ENCODE data around the gene KCNC3.

The KCNC3 gene

DNA sequence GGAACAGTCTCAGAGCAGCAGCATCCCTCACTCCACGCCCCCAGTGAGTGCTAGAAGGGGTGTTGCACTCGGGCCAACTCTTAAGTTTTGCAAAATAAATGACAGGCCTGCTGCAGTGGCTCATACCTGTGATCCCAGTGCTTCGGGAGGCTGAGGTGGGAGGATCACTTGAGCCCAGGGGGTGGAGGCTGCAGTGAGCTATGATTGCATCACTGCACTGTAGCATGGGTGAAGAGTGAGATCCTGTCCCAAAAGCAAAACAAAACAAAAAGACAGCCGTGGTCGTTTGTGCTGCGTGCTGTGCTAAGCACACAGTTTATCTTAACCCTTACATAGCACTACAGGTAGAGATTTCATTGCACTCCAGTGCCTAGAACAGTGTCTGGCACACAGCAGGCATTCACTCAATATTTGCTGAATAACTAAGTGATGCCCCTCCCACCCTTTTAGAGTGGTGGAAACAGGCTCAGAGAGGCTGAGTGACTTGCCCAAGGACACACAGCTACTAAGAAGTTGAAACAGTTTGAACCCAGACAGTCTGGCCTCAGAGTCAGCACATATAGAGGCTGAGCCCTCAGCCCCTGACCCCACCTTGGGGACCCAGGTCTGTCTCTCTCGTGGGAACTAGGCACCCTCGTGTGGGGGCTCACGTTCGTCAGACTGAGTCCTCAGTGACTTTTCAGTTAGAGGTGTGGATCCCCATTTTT lies 18.3 kb downstream of the KCNC3 start:
- no peak for DNase-seq

DNA sequence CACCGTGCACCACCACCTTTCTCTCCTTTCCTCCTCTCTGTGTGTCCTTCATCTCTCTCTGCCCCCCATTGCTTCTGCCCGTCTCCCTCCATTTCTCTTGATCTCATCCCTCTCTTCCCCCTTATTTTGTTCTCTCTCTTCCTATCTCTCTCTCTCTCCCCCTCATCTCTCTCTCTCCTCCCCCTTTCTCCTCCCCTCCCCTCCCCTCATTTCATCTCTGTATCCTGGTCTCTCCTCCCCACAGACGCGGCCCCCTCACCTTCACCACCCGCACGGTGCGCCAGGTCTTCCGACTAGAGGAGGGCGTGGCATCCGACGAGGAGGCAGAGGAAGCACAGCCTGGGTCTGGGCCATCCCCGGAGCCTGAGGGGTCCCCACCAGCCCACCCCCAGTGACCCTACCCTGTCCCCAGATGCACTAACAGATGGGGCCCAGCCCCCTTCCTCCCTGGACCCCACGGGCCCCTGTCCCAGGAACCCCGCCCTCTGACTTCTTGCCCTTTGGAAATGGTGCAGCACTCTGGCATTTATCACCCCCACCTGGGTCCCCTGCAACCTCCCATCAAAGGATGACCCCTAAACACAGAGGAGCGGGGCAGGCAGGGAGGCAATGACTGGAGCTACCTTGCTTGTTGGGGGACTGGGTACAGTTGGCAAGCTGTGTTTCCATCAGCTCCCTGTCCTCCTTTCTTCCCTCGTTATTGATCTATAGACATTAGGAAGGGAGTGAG lies 19.6 kb downstream of the KCNC3 start:
- DNase-seq, result no peak

- no peak for DNase-seq
These were observed 20.2 kb downstream of the KCNC3 start for GRCh38 chr19:50308991-50309390.

DNA sequence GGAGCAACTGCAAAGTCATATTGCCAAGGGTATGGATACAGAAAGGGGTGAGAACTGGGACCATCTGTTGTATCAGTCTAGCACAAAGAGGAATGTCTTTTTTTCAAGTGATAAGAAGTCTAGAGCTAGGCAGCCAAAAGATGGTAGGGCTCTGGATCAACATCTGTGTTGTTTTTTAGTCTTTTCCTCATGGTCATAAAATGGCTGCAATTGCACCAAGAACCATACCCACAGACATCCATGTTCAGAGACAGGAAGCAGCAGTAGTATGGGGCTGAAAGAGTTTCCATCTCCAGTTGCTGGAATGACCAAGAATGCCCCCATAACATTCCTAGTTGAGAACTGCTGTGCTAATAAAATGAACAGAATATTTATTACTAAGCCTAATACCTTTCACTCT lies 25.6 kb downstream of the KCNC3 start:
- DNase-seq, result no peak

GRCh38 chr19:50301607-50301971 lies 27.6 kb downstream of the KCNC3 start:
- DNase-seq, result no peak

- no peak for DNase-seq
These were observed 28.2 kb downstream of the KCNC3 start for GRCh38 chr19:50300814-50301606.

DNA sequence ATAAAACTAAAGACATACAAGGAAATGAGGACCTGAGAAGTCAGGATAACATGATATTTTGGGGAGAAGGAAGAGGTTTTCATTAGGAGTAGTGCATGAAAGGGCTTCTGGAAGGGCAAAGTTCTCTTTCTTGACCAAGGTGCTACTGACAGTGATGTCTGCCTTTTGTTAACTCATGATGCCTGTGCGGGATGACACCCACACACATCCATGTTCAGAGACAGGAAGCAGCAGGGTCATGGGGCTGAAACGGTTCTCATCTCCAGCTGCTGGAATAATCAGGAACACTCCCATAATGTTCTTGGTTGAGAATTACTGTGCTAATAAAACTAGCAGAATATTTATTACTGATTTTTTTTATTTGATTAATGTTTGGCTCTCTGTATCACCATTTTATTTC lies 29.1 kb downstream of the KCNC3 start:
- DNase-seq, result no peak

GRCh38 chr19:50293263-50294004 lies 35.7 kb downstream of the KCNC3 start:
- DNase-seq, result no peak

DNA sequence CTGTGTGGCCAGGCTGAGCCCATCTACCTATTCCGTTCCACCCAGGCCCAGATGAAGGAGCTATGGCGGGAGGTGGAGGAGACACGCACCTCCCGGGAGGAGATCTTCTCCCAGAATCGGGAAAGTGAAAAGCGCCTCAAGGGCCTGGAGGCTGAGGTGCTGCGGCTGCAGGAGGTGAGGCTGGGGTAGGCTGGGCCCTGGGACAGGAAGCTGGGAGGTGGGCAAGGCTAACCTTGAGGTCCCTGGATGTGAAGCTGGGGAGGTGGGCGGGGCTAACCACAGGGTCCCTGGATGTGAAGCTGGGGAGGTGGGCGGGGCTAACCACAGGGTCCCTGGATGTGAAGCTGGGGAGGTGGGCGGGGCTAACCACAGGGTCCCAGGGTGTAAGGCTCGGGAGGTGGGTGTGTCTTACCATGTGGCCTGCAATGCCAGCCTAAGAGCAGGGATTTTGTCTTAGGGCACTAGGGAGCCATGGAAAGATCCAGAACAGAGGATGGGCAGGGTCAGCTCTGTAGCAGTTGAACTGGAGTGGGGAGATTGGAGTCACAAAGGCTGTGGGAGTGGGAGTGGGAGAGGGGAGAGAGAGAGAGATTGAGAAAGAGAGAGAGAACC lies 36.9 kb downstream of the KCNC3 start:
- DNase-seq, result no peak

DNA sequence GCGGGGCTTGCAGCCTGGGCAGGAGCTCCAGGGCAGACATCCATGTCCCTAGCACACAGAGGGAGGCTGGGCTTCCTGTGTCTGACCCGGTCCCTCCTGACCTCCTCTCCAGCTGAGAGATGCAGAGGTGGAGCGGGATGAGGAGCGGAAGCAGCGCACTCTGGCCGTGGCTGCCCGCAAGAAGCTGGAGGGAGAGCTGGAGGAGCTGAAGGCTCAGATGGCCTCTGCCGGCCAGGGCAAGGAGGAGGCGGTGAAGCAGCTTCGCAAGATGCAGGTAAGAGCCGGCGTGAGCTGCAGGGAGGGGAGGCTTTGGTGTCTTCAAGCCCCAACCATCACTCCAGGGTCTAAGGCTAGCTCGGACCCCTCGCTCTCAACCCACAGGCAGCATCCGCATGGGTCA lies 38.4 kb downstream of the KCNC3 start:
- no peak for DNase-seq

DNA sequence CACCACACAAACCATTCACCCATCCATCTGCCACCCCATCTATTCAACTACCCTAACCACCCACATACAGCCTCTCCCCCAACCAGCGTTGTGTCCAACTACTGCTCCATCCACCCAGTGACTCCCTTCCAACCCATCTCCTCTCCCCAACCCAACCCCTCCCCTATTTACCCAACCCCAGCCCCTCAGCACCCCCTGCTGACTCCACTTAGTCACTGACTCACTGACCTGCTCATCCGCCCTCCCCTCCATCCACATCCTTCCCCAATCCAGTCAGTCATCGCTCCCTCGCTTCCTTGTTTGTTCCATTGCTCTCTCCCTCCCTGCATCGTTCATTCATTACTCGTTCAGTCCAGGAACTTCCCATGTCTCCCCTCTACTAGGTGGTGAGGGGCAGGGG lies 39.2 kb downstream of the KCNC3 start:
- no peak for DNase-seq

DNA sequence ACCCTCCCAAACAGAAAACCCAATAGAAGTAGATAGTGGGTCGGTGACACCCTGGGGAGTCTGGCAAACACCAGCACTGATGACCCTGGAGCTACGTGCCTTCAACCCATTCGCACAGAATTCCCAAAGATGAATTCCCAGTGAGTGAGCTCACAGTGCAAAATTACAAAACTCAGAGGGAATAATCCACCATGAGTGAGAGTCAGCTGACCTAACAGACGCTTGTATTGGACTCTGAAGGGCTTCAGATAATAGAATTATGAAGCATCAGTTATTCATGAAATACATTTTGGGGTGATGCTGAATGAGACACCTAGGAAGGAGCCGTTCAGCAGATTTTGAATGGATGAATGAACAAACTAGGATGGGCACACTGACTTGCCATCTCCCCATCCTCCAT lies 40.2 kb downstream of the KCNC3 start:
- no peak for DNase-seq

- DNase-seq, result no peak
These were observed 41.8 kb downstream of the KCNC3 start for GRCh38 chr19:50287331-50287730.

DNA sequence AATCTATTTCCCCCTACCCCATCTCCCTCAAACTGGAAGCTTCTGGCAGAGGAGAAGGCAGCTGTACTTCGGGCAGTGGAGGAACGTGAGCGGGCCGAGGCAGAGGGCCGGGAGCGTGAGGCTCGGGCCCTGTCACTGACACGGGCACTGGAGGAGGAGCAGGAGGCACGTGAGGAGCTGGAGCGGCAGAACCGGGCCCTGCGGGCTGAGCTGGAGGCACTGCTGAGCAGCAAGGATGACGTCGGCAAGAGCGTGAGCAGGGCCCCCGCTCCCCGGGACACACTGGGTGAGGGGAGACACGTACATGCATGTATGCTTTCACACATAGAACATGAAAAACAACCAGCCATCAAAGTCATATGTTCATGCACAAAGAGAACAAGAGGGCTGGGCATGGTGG lies 42.7 kb downstream of the KCNC3 start:
- no peak for DNase-seq

- DNase-seq, result no peak
These were observed 43.3 kb downstream of the KCNC3 start for GRCh38 chr19:50285833-50286232.

DNA sequence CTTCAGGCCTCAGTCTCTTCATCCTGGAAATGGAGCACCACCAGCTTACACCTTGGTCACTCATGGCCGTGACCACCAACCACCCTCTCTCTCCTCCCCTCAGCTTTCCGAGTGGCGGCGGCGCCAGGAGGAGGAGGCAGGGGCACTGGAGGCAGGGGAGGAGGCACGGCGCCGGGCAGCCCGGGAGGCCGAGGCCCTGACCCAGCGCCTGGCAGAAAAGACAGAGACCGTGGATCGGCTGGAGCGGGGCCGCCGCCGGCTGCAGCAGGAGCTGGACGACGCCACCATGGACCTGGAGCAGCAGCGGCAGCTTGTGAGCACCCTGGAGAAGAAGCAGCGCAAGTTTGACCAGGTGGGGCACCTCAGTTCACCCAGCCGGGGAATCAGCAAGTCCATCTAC lies 47.7 kb downstream of the KCNC3 start:
- DNase-seq, result no peak

DNA sequence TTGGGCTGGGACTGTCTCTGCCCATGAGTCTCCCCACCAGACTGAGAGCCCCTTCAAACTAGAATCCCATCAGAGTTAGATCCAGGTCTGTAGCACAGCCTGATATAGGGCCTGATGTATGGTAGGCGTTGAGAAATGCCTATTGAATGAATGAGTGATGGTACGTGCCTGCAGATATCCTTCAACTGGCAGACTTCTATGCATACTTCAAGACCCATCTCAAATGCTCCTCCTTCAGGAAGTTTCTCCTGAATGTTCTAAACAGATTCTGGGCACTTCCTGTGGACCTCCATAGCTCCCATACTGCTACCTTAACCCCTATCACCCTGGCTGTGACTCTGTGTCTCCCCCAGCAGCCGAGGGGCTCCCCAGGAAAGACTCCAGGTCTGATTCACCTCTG lies 48.2 kb downstream of the KCNC3 start:
- DNase-seq, result no peak

GRCh38 chr19:50280074-50280473 lies 49.1 kb downstream of the KCNC3 start:
- DNase-seq, result no peak

GRCh38 chr19:50277966-50278580 lies 51.1 kb downstream of the KCNC3 start:
- no peak for DNase-seq

GRCh38 chr19:50276370-50277063 lies 52.7 kb downstream of the KCNC3 start:
- DNase-seq, result no peak

DNA sequence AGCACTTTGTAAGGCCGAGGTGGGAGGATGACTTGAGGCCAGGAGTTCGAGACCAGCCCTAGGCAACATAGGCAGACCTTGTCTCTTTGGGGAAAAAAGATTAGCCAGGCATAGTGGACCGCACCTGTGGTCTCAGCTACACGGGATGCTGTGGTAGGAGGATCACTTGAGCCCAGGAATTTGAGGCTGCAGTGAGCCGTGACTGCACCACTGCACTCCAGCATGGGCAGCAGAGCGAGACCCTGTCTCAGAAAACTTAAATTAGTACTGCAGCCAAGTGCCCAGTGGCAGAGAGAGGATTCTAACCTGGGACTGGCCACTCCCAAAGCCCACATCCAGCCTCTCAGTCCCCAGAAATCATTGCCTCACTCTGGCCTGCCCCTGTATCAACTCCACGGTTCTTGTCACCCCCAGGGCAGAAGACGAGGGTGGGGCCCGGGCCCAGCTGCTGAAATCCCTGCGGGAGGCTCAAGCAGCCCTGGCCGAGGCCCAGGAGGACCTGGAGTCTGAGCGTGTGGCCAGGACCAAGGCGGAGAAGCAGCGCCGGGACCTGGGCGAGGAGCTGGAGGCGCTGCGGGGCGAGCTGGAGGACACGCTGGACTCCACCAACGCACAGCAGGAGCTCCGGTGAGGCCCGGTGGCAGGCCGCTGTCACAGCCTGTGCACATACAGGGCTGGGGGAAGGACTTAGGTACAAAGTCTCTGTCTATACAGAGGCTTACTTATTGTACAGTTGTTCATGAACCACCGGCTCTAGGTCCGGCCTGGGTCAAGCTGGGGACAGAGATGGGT lies 53.4 kb downstream of the KCNC3 start:
- DNase-seq, result no peak

Data from NCI-H1417 (cell line).